ENCODE data around the gene SCTR.

SCTR gene

DNA sequence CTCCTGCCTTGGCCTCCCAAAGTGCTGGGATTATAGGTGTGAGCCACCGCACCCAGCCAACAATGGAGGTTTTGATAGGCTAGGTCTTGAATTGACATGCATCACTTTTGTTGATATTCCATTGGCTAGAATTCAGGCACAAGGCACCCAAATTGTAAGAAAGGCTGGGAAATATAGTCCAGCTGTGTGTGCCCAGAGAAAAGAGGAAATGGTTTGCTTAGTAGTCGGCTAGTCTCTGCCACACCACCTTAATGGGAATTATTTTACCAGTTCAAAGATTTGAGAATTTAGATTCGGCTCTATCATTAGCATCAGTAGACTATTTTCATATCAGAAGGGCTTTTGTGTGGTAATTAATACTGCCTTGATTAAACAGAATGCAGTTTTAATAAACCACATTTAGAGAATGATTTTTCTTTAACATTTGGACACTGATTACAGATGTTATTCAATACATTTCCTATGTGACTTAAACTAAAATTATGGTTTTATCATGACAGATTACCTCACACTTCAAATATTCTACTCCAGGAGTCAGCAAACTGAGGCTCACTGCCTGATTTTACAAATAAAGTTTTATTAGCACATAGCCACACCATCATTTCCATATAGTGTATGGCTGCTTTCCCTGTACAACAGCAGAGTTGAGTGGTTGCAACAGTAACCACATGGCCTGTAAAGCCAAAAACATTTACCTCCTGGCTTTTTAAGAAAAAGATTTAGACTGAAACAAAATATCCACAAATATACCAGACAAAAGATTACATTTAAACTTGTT lies 130.1 kb downstream of the SCTR start:
- DNase-seq, result no peak
- Mint-ChIP-seq H3K4me3 (no peak overlapping the region), H3K27ac (no peak overlapping the region), H3K9me3 (no peaks in the 10 kb centered on the region), H3K27me3 (ENCODE audit: low read depth, poor library complexity) (peaks cover 21% of the 10 kb centered on the region), H3K4me1 (peaks cover 9% of the 10 kb centered on the region), H3K36me3 (ENCODE audit: low read depth) (no peaks in the 10 kb centered on the region)
- no peak for TF ChIP-seq CTCF (IDR thresholded peaks at IDR 0.05)
